CD4-positive, alpha-beta T cell treated with Interleukin-17A for 4 hours (primary cell): ENCODE data around the gene HOMEZ.
"Not testable (repeated sequence)": the region's sequence is repeated elsewhere in the genome, so short reads cannot be mapped to it uniquely, and the experiment has no call there.

Experiments used
- DNase-seq: peaks from one replicate; pipeline ENCODE4 v3.0.0-alpha.2; 2020; ENCODE audit warnings: mixed read lengths

Gene HOMEZ

DNA sequence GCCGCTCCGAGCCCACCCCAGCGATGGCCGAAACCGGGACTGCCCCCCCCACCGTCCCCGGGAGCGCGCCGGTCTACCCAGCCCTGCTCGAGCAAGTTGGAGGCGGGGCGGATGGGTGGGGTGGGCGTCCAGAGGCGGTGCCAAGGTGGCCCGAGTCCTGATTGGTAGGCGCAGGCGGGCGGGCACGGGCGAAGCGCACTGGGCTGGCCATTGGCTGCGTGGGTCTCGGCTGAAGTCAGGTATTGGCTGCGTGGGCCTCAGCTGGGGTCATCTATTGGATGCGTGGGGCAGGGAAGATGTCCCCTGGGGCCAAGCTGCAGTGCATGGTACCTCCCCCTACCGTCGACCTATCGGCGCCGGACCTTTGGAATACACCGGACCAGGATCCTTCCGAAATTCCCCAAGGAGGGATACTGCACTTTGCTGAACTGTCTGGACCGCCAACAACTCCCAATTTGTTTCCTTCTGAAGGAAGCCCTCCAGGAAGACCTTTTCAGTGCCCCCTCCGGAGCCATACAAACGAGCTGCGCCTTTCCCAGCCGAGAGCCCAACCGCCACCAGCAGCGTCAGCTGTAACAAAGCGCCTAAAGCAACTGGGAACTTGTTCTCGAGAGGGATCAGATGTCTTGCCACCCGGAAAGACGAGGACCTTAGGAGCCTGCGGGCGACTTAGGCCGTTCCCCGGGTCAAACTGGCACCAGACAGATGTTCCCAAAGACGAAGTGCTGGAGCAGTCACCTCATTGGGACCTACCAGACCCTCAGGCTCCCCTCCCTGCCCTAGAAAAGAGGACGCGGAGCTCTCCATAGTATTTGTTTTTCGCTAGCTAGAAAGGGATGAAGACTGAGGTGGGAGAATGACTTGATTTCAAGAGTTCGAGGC, at the start of gene HOMEZ:
Gene HOMEZ (minus strand): TSS at position 113 of the 882 bp plus-strand sequence. CDS start 180 bp downstream, outside the sequence.
- peak; percentile 98 for DNase-seq

GRCh38 chr14:23335623-23336022, 49.7 kb upstream of the HOMEZ start:
- no peak for DNase-seq

GRCh38 chr14:23327947-23328744, 42.2 kb upstream of the HOMEZ start:
- DNase-seq, result peak; percentile 75

- DNase-seq, result no peak
These were observed 40.8 kb upstream of the HOMEZ start for GRCh38 chr14:23326491-23327332.

- DNase-seq, result not testable (repeated sequence)
These were observed 39.8 kb upstream of the HOMEZ start for GRCh38 chr14:23325746-23326145.

DNA sequence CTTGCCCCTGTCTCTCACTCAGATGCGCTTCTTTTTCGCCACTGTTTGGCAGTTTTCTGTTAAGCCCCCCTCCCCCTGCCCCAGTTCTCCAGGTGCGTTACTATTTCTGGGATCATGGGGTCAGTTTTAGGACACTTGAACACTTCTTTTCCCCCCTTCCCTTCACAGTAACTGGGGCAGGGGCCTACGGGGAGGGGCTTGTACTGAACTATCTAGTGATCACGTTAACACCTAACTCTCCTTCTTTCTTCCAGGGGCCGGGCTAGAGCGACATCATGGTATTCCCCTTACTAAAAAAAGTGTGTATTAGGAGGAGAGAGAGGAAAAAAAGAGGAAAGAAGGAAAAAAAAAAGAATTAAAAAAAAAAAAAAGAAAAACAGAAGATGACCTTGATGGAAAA, 39.1 kb upstream of the HOMEZ start:
- DNase-seq, result no peak

- DNase-seq, result no peak
These were observed 38.5 kb upstream of the HOMEZ start for GRCh38 chr14:23324455-23324846.

DNA sequence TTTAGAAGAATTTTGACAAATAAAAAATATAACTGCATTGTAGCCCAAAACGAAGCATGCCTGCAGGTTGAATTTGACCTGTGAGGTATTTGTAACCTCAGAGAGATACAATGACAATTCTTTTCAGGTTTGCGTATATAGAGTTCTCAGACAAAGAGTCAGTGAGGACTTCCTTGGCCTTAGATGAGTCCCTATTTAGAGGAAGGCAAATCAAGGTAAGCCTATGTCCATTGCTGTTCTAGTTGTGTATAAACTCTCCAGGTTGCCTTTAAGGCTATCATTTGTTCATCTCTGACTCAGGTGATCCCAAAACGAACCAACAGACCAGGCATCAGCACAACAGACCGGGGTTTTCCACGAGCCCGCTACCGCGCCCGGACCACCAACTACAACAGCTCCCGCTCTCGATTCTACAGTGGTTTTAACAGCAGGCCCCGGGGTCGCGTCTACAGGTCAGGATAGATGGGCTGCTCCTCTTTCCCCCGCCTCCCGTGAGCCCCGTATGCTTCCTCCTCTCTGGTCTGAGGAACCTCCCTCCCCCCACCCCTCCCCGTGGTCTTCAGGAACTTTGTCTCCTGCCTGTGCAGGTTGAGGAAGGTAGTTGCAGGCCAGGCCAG, 38.0 kb upstream of the HOMEZ start:
- no peak for DNase-seq

DNA sequence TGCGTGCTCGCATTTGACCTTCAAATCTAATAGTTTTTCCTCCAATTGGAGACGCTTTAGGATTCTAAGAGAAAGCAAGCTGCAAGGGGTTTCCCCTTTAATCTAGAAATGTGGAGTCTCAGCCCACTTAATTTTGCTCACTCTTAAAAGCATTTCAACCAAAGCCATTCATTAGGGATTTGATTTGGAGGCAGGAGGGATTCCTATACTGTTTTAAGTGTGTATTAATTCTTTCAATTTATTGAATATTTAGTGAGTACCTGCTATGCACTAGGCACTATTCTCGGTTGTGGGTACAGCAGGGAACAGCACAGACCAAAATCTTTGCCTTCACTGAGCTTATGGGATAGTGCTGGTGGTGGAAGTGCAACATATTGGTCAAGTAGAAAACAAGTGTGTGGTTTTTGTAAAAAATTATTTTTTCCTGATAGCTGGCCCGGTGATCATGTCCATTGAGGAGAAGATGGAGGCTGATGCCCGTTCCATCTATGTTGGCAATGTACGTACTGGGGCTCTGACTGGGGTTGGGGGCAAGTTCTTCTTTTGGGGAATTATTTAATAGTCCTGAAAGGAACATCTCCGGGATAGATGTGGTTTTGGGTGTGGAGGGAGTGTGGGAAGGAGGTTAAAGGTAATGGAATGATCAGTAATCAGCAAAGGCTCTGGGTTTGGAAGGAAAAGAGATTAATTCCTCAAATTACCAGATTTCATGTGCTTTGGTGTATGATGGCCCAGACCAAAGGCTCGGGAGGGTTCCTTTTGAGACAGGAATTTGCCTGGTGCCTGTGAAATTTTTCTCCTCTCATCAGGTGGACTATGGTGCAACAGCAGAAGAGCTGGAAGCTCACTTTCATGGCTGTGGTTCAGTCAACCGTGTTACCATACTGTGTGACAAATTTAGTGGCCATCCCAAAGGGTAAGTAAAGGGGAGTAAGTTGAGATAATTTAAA, 36.9 kb upstream of the HOMEZ start:
- no peak for DNase-seq

- DNase-seq, result peak; percentile 49
These were observed 35.9 kb upstream of the HOMEZ start for GRCh38 chr14:23321572-23322547.

DNA sequence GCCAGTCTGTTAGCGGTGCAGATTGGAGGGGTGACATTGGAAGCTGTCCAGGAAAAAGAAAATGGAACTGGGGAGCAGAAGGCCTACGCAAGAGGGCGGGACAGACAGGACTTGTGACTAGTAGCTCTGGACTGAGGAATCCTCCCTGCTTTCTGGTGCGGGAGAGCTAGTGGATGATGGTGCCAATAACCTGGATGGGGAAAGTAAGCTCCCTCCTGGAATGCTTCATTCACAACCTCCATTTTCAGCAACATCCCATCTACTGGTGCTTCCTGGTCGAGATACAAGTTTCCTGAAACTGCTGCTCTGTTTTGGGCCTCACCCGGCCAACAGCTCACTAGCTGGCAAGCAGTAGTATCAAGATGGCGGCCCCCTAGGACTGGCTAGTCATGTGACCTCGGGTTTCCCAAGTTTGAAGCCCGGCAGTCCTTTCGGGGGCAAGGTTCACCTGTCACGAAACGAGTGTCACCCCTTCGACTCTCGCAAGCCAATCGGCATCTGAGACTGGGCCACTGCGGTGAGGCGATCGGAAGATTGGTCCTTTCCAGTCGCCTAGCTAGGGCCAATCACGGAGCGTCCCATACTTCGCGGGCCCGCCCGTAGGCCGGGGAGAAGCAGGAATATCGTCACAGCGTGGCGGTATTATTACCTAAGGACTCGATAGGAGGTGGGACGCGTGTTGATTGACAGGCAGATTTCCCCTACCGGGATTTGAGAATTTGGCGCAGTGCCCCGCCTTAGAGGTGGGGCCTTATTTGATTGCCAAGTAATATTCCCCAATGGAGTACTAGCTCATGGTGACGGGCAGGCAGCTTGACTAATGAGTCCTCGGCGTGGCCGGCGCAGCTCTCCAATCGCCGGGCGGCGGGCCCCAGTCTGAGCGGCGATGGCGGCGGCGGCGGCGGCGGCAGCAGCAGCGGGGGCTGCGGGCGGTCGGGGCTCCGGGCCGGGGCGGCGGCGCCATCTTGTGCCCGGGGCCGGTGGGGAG, 34.9 kb upstream of the HOMEZ start, which contains the start of gene PABPN1:
Gene PABPN1 (plus strand): TSS at position 874 of the 988 bp plus-strand sequence. CDS start 13 bp downstream, at position 887.
- peak; percentile 98 for DNase-seq

DNA sequence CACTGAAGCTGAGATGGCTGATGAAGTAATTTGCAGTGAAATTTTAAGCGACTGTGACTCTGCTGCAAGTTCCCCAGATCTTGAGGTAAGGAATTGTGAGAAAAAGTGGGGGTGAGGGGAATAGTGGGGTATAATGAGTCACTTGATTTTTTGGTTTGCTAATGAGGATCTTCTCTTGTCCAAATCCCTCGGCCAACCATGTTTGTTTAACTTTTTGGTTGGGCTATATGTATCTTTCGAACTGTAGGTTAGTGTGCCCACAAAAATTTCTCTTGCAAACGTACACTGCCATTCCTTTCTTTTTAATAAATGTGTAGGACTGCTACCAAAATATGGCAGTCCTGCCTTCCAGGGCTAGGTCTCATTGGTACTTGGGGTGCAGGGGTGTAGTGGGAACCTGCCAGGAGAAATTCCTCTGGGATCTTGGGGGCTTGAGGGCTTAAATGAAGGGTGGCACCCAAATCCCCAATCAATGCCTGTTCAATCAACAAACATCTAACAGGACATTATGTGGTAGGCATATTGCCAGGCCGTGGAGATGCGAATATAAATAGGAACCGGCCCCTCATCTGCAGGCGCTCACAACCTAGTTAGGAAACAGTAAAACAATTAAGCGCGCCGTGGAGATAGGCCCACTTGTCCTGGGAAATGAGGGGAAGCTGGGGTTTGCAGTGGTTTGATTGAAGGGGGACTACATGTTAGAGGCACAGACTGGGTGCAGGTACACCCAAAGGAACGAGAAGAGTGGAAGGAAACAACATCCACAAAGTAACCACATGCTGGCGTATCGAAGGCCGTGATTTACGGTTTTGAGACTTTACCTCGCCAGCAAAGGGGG, 34.0 kb upstream of the HOMEZ start:
- no peak for DNase-seq

- no peak for DNase-seq
These were observed 30.4 kb upstream of the HOMEZ start for GRCh38 chr14:23316300-23316699.

GRCh38 chr14:23310546-23310945, 24.6 kb upstream of the HOMEZ start:
- DNase-seq, result no peak

DNA sequence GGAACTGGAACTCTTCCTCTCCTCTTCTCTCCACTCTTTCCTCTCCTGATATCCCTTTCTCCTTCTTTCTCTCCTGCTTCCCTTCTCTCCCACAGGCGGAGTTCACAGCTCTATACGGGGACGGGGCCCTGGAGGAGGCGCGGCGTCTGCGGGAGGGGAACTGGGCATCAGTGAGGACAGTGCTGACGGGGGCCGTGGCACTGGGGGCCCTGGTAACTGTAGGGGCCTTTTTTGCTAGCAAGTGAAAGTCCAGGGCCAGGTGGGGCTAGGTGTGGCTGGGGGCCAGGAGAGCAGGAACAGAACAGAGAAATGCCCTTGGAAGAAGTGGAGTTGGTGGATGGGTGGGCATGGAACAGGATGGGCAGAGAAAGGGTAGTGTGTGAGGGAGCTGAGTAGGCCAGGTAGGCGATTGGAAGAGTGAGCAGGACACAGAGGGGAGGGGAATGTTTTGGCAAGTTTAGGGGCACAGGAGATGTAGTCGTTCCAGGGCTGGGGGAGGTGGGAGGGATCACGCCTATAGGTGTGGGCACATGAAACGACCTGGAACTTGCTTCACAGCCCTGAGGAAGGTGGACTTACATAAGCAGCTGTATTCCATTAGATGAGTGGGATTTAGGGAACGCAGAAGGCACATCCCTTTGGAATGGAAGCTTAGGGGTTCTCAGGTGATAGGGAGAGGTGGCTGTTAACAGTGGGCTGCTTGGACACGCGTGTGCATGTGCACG, 23.0 kb upstream of the HOMEZ start:
- DNase-seq, result no peak

GRCh38 chr14:23307687-23308644, 22.0 kb upstream of the HOMEZ start:
- DNase-seq, result no peak
